Mesothelial cell of epicardium (in vitro differentiated cells): ENCODE data around the gene METTL9. TPM values are rescaled to one million over a fixed set of nuclear protein-coding genes. Genes with fewer than 3 reads are reported as not detected.
"Not testable (repeated sequence)": the region's sequence is repeated elsewhere in the genome, so short reads cannot be mapped to it uniquely, and the experiment has no call there.

ENCODE experiments used
- DNase-seq, 2 experiments: peaks; one replicate each; pipeline ENCODE4 v3.0.0; 2021; ENCODE audit warnings: low spot score in 2 of 2; ENCODE audit not compliant: unreplicated experiment in 2 of 2
- H3K27ac Mint-ChIP-seq: 2 replicates; pipeline ENCODE4 v1.8.0; 2021; ENCODE audit warnings: mixed read lengths
- H3K27me3 Mint-ChIP-seq: 2 replicates; pipeline ENCODE4 v1.8.0; 2021; ENCODE audit warnings: low read depth, mixed read lengths
- H3K36me3 Mint-ChIP-seq: 2 replicates; pipeline ENCODE4 v1.8.0; 2021; ENCODE audit warnings: mixed read lengths
- H3K4me1 Mint-ChIP-seq: 2 replicates; pipeline ENCODE4 v1.8.0; 2021; ENCODE audit warnings: mixed read lengths
- H3K4me3 Mint-ChIP-seq: 2 replicates; pipeline ENCODE4 v1.8.0; 2021; ENCODE audit warnings: mild to moderate bottlenecking, moderate library complexity, mixed read lengths
- H3K9me3 Mint-ChIP-seq: 2 replicates; pipeline ENCODE4 v1.8.0; 2021; ENCODE audit warnings: mixed read lengths
- total RNA-seq: library from RNA; stranded (reverse); gene quantifications from 3 replicates; pipeline ENCODE4 v1.2.1, GENCODE V29; 2021
- TF ChIP-seq, protein P1 (sequence below): fragments of 200-600 bp; sonication (generic); IDR thresholded peaks from one replicate; pipeline ENCODE4 v1.5.0; 2021; ENCODE audit warnings: antibody characterized with exemption; ENCODE audit not compliant: unreplicated experiment

The METTL9 gene
- total RNA-seq, 1 donor from 2014 or later, result 138 TPM

DNA sequence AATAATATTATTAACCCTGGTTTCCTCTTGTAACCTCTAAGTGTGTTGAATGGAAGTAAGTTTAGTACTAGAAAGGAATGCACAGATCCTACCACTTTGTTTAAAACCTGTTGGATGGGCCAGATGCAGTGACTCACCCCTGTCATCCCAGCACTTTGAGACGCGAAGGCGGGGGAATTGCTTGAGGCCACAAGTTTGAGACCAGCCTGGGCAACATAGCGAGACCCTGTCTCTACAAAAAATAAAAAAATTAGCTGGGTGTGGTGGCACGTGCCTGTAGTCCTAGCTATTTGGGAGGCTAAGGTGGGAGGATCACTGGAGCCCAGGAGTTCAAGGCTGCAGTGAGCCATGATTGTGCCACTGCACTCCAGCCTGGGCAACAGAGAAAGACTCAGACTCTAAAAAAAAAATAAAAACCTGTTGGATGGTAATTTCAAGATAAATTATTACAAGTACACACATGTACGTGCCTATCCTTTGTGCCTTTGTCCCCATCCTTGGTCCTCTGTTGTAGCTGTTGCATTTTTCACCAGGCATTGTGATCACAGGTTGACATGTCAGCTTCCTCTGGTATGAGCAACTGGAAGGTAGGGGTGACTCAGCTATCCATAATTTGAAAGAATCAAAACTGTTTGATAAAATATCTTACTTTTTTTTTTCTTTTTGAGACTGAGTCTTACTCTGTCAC, 30.7 kb upstream of the METTL9 start:
- Mint-ChIP-seq H3K27me3 (peaks cover 2% of the 10 kb centered on the region), H3K4me1 (peaks cover 3% of the 10 kb centered on the region), H3K4me3 (no peak overlapping the region), H3K27ac (no peak overlapping the region), H3K9me3 (no peaks in the 10 kb centered on the region), H3K36me3 (no peaks in the 10 kb centered on the region)
- TF ChIP-seq, protein P1, sequence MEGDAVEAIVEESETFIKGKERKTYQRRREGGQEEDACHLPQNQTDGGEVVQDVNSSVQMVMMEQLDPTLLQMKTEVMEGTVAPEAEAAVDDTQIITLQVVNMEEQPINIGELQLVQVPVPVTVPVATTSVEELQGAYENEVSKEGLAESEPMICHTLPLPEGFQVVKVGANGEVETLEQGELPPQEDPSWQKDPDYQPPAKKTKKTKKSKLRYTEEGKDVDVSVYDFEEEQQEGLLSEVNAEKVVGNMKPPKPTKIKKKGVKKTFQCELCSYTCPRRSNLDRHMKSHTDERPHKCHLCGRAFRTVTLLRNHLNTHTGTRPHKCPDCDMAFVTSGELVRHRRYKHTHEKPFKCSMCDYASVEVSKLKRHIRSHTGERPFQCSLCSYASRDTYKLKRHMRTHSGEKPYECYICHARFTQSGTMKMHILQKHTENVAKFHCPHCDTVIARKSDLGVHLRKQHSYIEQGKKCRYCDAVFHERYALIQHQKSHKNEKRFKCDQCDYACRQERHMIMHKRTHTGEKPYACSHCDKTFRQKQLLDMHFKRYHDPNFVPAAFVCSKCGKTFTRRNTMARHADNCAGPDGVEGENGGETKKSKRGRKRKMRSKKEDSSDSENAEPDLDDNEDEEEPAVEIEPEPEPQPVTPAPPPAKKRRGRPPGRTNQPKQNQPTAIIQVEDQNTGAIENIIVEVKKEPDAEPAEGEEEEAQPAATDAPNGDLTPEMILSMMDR, result no peak
- no peak for DNase-seq

DNA sequence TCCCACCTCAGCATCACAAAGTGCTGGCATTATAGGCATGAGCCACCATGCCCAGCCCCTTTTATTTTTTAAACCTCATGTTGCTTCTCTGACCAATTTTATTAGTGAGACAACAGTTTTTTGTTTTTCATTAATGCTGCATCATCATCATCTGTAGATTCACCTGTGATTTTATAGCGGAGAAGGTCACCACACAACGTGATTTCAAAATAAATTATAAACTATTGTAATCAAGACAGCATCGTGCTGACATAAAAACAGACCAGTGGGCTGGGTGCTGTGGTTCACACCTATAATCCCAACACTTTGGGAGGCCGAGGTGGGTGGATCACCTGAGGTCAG, 28.7 kb upstream of the METTL9 start:
- Mint-ChIP-seq H3K4me3 (no peak overlapping the region), H3K27me3 (no peaks in the 10 kb centered on the region), H3K9me3 (no peaks in the 10 kb centered on the region), H3K4me1 (peaks cover 3% of the 10 kb centered on the region), H3K36me3 (no peaks in the 10 kb centered on the region), H3K27ac (no peak overlapping the region)
- DNase-seq, result no peak
- TF ChIP-seq, protein P1, result no peak

DNA sequence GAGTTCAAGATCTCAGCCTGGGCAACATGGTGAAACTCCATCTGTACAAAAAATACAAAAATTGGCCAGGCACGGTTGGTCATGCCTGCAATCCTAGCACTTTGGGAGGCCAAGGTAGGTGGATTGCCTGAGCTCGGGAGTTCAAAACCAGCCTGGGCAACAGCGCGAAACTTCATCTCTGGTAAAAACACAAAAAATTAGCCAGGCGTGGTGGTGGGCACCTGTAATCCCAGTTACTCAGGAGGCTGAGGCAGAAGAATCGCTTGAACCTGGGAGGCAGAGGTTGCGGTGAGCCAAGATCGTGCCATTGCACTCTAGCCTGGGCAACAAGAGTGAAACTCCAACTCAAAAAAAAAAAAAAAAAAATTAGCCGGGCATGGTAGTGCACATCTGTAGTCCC, 25.9 kb upstream of the METTL9 start:
- not testable (repeated sequence) for H3K4me1 Mint-ChIP-seq, H3K9me3 Mint-ChIP-seq, H3K27me3 Mint-ChIP-seq, H3K27ac Mint-ChIP-seq, H3K36me3 Mint-ChIP-seq, H3K4me3 Mint-ChIP-seq, DNase-seq

DNA sequence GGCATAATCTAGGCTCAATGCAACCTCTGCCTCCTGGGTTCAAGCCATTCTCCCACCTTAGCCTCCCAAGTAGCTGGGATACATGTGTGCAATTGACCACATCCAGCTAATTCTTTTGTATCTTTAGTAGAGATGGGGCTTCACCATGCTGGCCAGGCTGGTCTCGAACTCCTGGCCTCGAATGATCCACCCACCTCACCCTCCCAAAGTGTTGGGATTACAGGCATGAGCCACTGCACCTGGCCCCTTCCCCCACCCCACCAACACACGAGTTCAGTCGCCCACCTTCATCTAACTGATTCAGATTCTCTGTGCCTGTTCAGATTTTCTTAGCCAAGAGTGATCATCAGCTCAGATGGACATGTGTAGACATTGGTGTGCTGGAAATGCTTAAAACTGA, 25.0 kb upstream of the METTL9 start:
- peaks cover 18% of the 10 kb centered on the region for H3K27me3 Mint-ChIP-seq
- TF ChIP-seq, protein P1, result no peak
- no peaks in the 10 kb centered on the region for H3K36me3 Mint-ChIP-seq
- no peak for DNase-seq
- no peak overlapping the region for H3K4me3 Mint-ChIP-seq
- H3K27ac Mint-ChIP-seq, result no peak overlapping the region
- H3K9me3 Mint-ChIP-seq, result peaks cover 3% of the 10 kb centered on the region
- peaks cover 2% of the 10 kb centered on the region for H3K4me1 Mint-ChIP-seq

DNA sequence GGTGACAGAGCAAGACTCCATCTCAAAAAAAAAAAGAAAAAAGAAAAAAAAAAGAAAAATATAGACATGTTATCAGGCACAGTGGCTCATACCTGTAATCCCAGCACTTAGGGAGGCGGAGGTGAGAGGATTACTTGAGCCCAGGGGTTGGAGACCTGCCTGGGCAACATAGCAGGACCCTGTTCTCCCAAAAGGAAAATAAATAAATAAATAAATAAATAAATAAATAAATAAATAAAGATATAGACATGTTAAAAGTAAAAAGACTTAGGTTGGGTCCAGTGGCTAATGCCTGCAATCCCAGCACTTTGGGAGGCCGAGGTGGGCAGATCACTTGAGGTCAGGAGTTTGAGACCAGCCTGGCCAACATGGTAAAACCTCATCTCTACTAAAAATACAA, 23.1 kb upstream of the METTL9 start:
- not testable (repeated sequence) for H3K9me3 Mint-ChIP-seq, H3K36me3 Mint-ChIP-seq, H3K4me3 Mint-ChIP-seq, DNase-seq, H3K4me1 Mint-ChIP-seq, H3K27ac Mint-ChIP-seq
- H3K27me3 Mint-ChIP-seq, result peaks cover 20% of the 10 kb centered on the region

DNA sequence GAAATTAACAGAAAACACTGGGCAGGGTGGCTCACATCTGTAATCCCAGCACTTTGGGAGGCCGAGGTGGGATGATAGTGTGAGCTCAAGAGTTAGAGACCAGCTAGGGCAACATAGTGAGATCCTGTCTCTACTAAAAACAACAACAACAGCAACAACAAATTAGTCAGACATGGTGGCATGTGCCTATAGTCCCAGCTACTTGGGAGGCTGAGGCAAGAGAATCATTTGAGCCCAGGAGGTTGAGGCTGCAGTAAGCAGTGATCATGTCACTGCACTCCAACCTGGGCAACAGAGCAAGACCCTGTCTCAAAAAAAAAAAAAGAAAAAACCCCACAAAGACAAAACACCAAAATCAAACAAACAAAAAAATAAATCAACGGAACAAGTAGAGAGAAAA, 21.9 kb upstream of the METTL9 start:
- H3K27ac Mint-ChIP-seq, H3K4me3 Mint-ChIP-seq, H3K9me3 Mint-ChIP-seq, H3K4me1 Mint-ChIP-seq, DNase-seq, H3K36me3 Mint-ChIP-seq: not testable (repeated sequence)
- peaks cover 20% of the 10 kb centered on the region for H3K27me3 Mint-ChIP-seq

- H3K27ac Mint-ChIP-seq, H3K4me3 Mint-ChIP-seq, H3K9me3 Mint-ChIP-seq, H3K36me3 Mint-ChIP-seq, H3K4me1 Mint-ChIP-seq, DNase-seq: not testable (repeated sequence)
- peaks cover 20% of the 10 kb centered on the region for H3K27me3 Mint-ChIP-seq
Measured at GRCh38 chr16:21578311-21578710, 21.1 kb upstream of the METTL9 start.

- not testable (repeated sequence) for DNase-seq, H3K4me1 Mint-ChIP-seq, H3K36me3 Mint-ChIP-seq, H3K4me3 Mint-ChIP-seq, H3K27ac Mint-ChIP-seq, H3K9me3 Mint-ChIP-seq
- H3K27me3 Mint-ChIP-seq, result peaks cover 20% of the 10 kb centered on the region
Measured at GRCh38 chr16:21580131-21580530, 19.2 kb upstream of the METTL9 start.
